Measurements from ENCODE around the gene SLC1A4.

- TF ChIP-seq, protein P1, sequence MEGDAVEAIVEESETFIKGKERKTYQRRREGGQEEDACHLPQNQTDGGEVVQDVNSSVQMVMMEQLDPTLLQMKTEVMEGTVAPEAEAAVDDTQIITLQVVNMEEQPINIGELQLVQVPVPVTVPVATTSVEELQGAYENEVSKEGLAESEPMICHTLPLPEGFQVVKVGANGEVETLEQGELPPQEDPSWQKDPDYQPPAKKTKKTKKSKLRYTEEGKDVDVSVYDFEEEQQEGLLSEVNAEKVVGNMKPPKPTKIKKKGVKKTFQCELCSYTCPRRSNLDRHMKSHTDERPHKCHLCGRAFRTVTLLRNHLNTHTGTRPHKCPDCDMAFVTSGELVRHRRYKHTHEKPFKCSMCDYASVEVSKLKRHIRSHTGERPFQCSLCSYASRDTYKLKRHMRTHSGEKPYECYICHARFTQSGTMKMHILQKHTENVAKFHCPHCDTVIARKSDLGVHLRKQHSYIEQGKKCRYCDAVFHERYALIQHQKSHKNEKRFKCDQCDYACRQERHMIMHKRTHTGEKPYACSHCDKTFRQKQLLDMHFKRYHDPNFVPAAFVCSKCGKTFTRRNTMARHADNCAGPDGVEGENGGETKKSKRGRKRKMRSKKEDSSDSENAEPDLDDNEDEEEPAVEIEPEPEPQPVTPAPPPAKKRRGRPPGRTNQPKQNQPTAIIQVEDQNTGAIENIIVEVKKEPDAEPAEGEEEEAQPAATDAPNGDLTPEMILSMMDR (IDR thresholded peaks at IDR 0.05) = no peak
- TF ChIP-seq EP300 (IDR thresholded peaks at IDR 0.05; ENCODE audit: low read depth) = no peak
Observed at GRCh38 chr2:65013776-65014175, 24.6 kb downstream of the SLC1A4 start.

All from transverse colon (tissue), 3 donors.